Fibroblast of skin of left biceps (primary cell): ENCODE data around the gene LARP4.

Experiments used
- DNase-seq, 2 experiments: peaks; one replicate each; pipeline ENCODE4 v3.0.0-alpha.2; 2013; ENCODE audit warnings: low read depth in 2 of 2

The LARP4 gene

DNA sequence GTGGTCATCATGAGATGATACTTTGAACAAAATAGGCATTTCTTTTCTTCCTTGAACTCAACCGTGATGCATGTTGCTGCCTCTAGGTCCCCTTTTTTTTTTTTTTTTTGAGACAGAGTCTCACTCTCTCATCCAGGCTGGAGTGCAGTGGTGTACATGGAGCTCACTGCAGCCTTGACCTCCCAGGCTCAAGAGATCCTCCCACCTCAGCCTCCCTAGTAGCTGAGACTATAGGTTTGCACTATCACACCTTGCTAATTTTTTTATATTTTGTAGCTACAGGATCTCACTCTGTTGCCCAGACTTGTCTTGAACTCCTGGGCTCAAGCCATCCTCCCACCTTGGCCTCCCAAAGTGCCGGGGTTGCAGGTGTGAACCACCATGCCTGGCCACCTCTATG lies 124.7 kb downstream of the LARP4 start:
- no peak for DNase-seq

DNA sequence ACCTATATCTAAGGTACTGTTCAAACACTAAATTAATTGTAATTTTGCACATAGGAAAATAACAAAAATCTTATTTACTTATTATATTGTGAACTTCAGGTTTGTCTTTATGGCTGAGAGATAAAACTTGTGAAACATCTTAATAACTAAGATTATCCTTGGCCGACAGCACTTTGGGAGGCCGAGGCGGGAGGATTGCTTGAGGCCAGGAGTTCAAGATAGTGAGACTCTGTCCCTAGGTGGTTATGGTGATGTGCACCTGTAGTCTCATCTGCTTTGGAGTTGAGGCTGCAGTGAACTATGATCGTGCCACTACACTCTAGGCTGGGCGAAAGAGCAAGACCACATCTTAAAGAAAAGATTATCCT lies 126.7 kb downstream of the LARP4 start:
- DNase-seq, result no peak

DNA sequence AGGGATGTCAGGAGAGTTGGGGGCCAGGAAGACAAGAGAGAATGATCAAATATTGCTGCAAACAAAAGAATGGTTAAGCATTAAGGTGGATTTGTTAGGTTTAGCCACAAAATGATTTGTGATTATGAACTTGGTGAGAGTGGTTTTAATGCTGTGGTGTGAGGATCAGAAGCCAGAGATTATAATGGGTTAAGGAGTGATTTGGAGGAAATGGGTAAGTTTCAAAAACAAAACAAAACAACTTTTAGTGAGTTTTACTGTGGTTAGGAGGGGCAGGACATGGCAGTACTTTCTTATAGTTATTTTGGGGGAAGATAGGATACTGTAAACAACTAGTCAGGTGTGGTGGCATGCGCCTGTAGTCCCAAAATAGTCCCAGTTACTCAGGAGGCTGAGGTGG lies 128.1 kb downstream of the LARP4 start:
- no peak for DNase-seq

DNA sequence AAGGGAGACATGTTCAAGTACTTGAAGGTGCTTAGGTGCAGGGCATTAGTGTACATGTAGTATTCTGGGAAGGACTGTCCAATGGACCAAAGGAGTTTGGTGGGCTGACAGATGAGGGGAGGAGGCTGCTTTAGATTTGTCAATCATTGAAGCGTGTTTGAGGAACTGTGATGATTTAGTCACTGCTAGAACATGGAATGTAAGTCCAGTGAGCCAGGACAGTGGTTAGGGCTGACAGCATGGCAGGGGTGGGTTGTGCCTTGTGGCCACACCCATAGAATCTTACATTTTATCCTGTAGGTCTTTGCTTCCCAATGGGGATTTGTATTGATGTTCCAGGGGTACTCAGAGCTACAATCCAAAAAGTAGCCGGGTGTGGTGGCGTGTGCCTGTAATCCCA lies 128.7 kb downstream of the LARP4 start:
- DNase-seq, result no peak
